HUDEP-2 (cell line): ENCODE results near the gene SNX18.
"Not testable (repeated sequence)": the region's sequence is repeated elsewhere in the genome, so short reads cannot be mapped to it uniquely, and the experiment has no call there.

Source experiments
- DNase-seq, 76 experiments: peaks; one replicate each; lab custom pipeline; 2025; ENCODE audit not compliant: unreplicated experiment in 76 of 76; lab: John Stamatoyannopoulos, UW

Gene SNX18

GRCh38 chr5:54517512-54518145, at the start of gene SNX18:
Gene SNX18 (plus strand): TSS chr5:54517759. CDS start chr5:54517953, 194 bp downstream.
- peak in 75 of 76 experiments; percentile 10 to 89 (median 78) for DNase-seq

GRCh38 chr5:54469622-54470021, 47.9 kb upstream of the SNX18 start:
- no peak for DNase-seq

GRCh38 chr5:54470128-54470527, 47.4 kb upstream of the SNX18 start:
- no peak for DNase-seq

GRCh38 chr5:54470677-54471076, 46.9 kb upstream of the SNX18 start:
- DNase-seq: no peak

- peak in 9 of 76 experiments; percentile 4 to 25 (median 12) for DNase-seq
These were observed 46.2 kb upstream of the SNX18 start for GRCh38 chr5:54471398-54471797.

- DNase-seq: no peak
These were observed 40.9 kb upstream of the SNX18 start for GRCh38 chr5:54476682-54477081.

GRCh38 chr5:54477941-54478478, 39.5 kb upstream of the SNX18 start:
- no peak for DNase-seq

GRCh38 chr5:54480296-54480695, 37.3 kb upstream of the SNX18 start:
- no peak for DNase-seq

- no peak for DNase-seq
These were observed 33.2 kb upstream of the SNX18 start for GRCh38 chr5:54484219-54484894.

GRCh38 chr5:54485659-54486058, 31.9 kb upstream of the SNX18 start:
- DNase-seq: not testable (repeated sequence)

- not testable (repeated sequence) for DNase-seq
These were observed 27.9 kb upstream of the SNX18 start for GRCh38 chr5:54489648-54489979.

GRCh38 chr5:54491326-54491725, 26.2 kb upstream of the SNX18 start:
- DNase-seq: no peak

GRCh38 chr5:54492178-54492577, 25.4 kb upstream of the SNX18 start:
- DNase-seq: no peak

- no peak for DNase-seq
These were observed 22.5 kb upstream of the SNX18 start for GRCh38 chr5:54495027-54495426.

- peak in 7 of 76 experiments; percentile 1 to 12 (median 3) for DNase-seq
These were observed 3.3 kb upstream of the SNX18 start for GRCh38 chr5:54514291-54514690.

- DNase-seq: no peak
These were observed 2.6 kb upstream of the SNX18 start for GRCh38 chr5:54514841-54515432.

- no peak for DNase-seq
These were observed 1.9 kb upstream of the SNX18 start for GRCh38 chr5:54515634-54516033.

GRCh38 chr5:54516051-54516655, 1.4 kb upstream of the SNX18 start:
- no peak for DNase-seq

GRCh38 chr5:54517174-54517511, 416 bp upstream of the SNX18 start:
- no peak for DNase-seq

GRCh38 chr5:54518146-54518817, 723 bp downstream of the SNX18 start:
- peak in 23 of 76 experiments; percentile 3 to 31 (median 13) for DNase-seq
